ENCODE measurements around the gene DYNLT2.
"Not testable (repeated sequence)": the region's sequence is repeated elsewhere in the genome, so short reads cannot be mapped to it uniquely, and the experiment has no call there.

Gene DYNLT2

GRCh38 chr6:169766921-169767736 is 15.8 kb upstream of the DYNLT2 start:
- Mint-ChIP-seq H3K27ac (no peak overlapping the region), H3K9me3 (no peaks in the 10 kb centered on the region), H3K36me3 (peaks cover 13% of the 10 kb centered on the region), H3K4me1 (no peaks in the 10 kb centered on the region), H3K4me3 (no peak overlapping the region), H3K27me3 (no peaks in the 10 kb centered on the region)

GRCh38 chr6:169766232-169766631 is 14.9 kb upstream of the DYNLT2 start:
- no peak overlapping the region for H3K27ac Mint-ChIP-seq
- no peak overlapping the region for H3K4me3 Mint-ChIP-seq
- peaks cover 13% of the 10 kb centered on the region for H3K36me3 Mint-ChIP-seq
- H3K4me1 Mint-ChIP-seq: no peaks in the 10 kb centered on the region
- no peaks in the 10 kb centered on the region for H3K9me3 Mint-ChIP-seq
- no peaks in the 10 kb centered on the region for H3K27me3 Mint-ChIP-seq

GRCh38 chr6:169765789-169766188 is 14.4 kb upstream of the DYNLT2 start:
- peaks cover 13% of the 10 kb centered on the region for H3K36me3 Mint-ChIP-seq
- H3K4me3 Mint-ChIP-seq, H3K27me3 Mint-ChIP-seq, H3K27ac Mint-ChIP-seq, H3K9me3 Mint-ChIP-seq, H3K4me1 Mint-ChIP-seq: not testable (repeated sequence)

- H3K27me3 Mint-ChIP-seq: no peaks in the 10 kb centered on the region
These were observed 12.5 kb upstream of the DYNLT2 start for GRCh38 chr6:169763881-169764280.

GRCh38 chr6:169763308-169763707 is 11.9 kb upstream of the DYNLT2 start:
- Mint-ChIP-seq H3K4me3 (no peak overlapping the region), H3K27me3 (no peaks in the 10 kb centered on the region), H3K36me3 (peaks cover 21% of the 10 kb centered on the region), H3K9me3 (no peaks in the 10 kb centered on the region), H3K4me1 (no peaks in the 10 kb centered on the region), H3K27ac (no peak overlapping the region)

More at GRCh38 chr6:169763881-169764280, 12.5 kb upstream of the DYNLT2 start:
- H3K4me1 Mint-ChIP-seq: no peaks in the 10 kb centered on the region
- peaks cover 20% of the 10 kb centered on the region for H3K36me3 Mint-ChIP-seq
- no peak overlapping the region for H3K27ac Mint-ChIP-seq
- H3K9me3 Mint-ChIP-seq: no peaks in the 10 kb centered on the region
- no peak overlapping the region for H3K4me3 Mint-ChIP-seq

- Mint-ChIP-seq H3K4me3 (no peak overlapping the region), H3K27ac (peak overlapping the region; percentile 44), H3K9me3 (no peaks in the 10 kb centered on the region), H3K36me3 (peaks cover 18% of the 10 kb centered on the region), H3K4me1 (peaks cover 27% of the 10 kb centered on the region), H3K27me3 (no peaks in the 10 kb centered on the region)
These were observed 3.8 kb upstream of the DYNLT2 start for GRCh38 chr6:169755162-169755561.

GRCh38 chr6:169752074-169752623 is 777 bp upstream of the DYNLT2 start:
- no peaks in the 10 kb centered on the region for H3K27me3 Mint-ChIP-seq
- H3K36me3 Mint-ChIP-seq: peaks cover 20% of the 10 kb centered on the region
- H3K27ac Mint-ChIP-seq: peak overlapping the region; percentile 89
- no peaks in the 10 kb centered on the region for H3K9me3 Mint-ChIP-seq
- peaks cover 37% of the 10 kb centered on the region for H3K4me1 Mint-ChIP-seq
- H3K4me3 Mint-ChIP-seq: peak overlapping the region; percentile 99

GRCh38 chr6:169746556-169746955 is 4.8 kb downstream of the DYNLT2 start:
- H3K9me3 Mint-ChIP-seq: peaks cover 10% of the 10 kb centered on the region

GRCh38 chr6:169745405-169745804 is 6.0 kb downstream of the DYNLT2 start:
- peaks cover 16% of the 10 kb centered on the region for H3K36me3 Mint-ChIP-seq
- H3K27me3 Mint-ChIP-seq: no peaks in the 10 kb centered on the region
- H3K27ac Mint-ChIP-seq: no peak overlapping the region
- peaks cover 12% of the 10 kb centered on the region for H3K4me1 Mint-ChIP-seq
- H3K4me3 Mint-ChIP-seq: no peak overlapping the region
- peaks cover 10% of the 10 kb centered on the region for H3K9me3 Mint-ChIP-seq

More at GRCh38 chr6:169746556-169746955, 4.8 kb downstream of the DYNLT2 start:
- peaks cover 20% of the 10 kb centered on the region for H3K36me3 Mint-ChIP-seq
- no peak overlapping the region for H3K27ac Mint-ChIP-seq
- H3K4me1 Mint-ChIP-seq: peaks cover 22% of the 10 kb centered on the region
- H3K4me3 Mint-ChIP-seq: no peak overlapping the region
- H3K27me3 Mint-ChIP-seq: no peaks in the 10 kb centered on the region

GRCh38 chr6:169741344-169741743 is 10.0 kb downstream of the DYNLT2 start:
- Mint-ChIP-seq H3K27ac (no peak overlapping the region), H3K4me3 (no peak overlapping the region), H3K36me3 (peaks cover under 1% of the 10 kb centered on the region), H3K9me3 (peaks cover 8% of the 10 kb centered on the region), H3K4me1 (no peaks in the 10 kb centered on the region), H3K27me3 (no peaks in the 10 kb centered on the region)

- Mint-ChIP-seq H3K36me3 (no peaks in the 10 kb centered on the region), H3K4me3 (no peak overlapping the region), H3K27me3 (no peaks in the 10 kb centered on the region), H3K27ac (no peak overlapping the region), H3K4me1 (no peaks in the 10 kb centered on the region), H3K9me3 (no peaks in the 10 kb centered on the region)
These were observed 12.3 kb downstream of the DYNLT2 start for GRCh38 chr6:169738976-169739529.

GRCh38 chr6:169738204-169738975 is 13.0 kb downstream of the DYNLT2 start:
- no peaks in the 10 kb centered on the region for H3K36me3 Mint-ChIP-seq
- H3K9me3 Mint-ChIP-seq: no peaks in the 10 kb centered on the region
- no peaks in the 10 kb centered on the region for H3K27me3 Mint-ChIP-seq
- H3K27ac Mint-ChIP-seq: no peak overlapping the region
- no peak overlapping the region for H3K4me3 Mint-ChIP-seq
- no peaks in the 10 kb centered on the region for H3K4me1 Mint-ChIP-seq

- Mint-ChIP-seq H3K9me3 (no peaks in the 10 kb centered on the region), H3K36me3 (no peaks in the 10 kb centered on the region), H3K27me3 (no peaks in the 10 kb centered on the region), H3K27ac (no peak overlapping the region), H3K4me3 (no peak overlapping the region), H3K4me1 (peaks cover 19% of the 10 kb centered on the region)
These were observed 21.4 kb downstream of the DYNLT2 start for GRCh38 chr6:169729961-169730360.

- no peak overlapping the region for H3K27ac Mint-ChIP-seq
- no peak overlapping the region for H3K4me3 Mint-ChIP-seq
- H3K27me3 Mint-ChIP-seq: no peaks in the 10 kb centered on the region
- no peaks in the 10 kb centered on the region for H3K36me3 Mint-ChIP-seq
- H3K4me1 Mint-ChIP-seq: peaks cover 26% of the 10 kb centered on the region
- H3K9me3 Mint-ChIP-seq: no peaks in the 10 kb centered on the region
These were observed 24.4 kb downstream of the DYNLT2 start for GRCh38 chr6:169726963-169727362.

- Mint-ChIP-seq H3K27ac (peak overlapping the region; percentile 90), H3K4me3 (peak overlapping the region; percentile 87), H3K9me3 (no peaks in the 10 kb centered on the region), H3K27me3 (no peaks in the 10 kb centered on the region), H3K36me3 (no peaks in the 10 kb centered on the region), H3K4me1 (peaks cover 35% of the 10 kb centered on the region)
These were observed 25.3 kb downstream of the DYNLT2 start for GRCh38 chr6:169726049-169726400.
